Mammary epithelial cell (primary cell): ENCODE measurements around the gene WDR89.

Experiments
- EZH2 ChIP-seq: IDR thresholded peaks from 2 replicates; pipeline ENCODE4 v1.6.1; 2012; ENCODE audit warnings: low read length, inconsistent platforms, borderline replicate concordance
- TF ChIP-seq, protein P1 (sequence below), 2 donors: IDR thresholded peaks in 1 of 2; conservative IDR thresholded peaks in 1 of 2; 2 replicates each; pipeline ENCODE4 v1.5.1; 2011 to 2012; ENCODE audit warnings: inconsistent platforms in 2 of 2, low read length in 2 of 2, mild to moderate bottlenecking in 2 of 2, control low read depth in 1 of 2, low read depth in 1 of 2; ENCODE audit not compliant: insufficient read depth in 1 of 2; ENCODE audit errors: extremely low read depth in 1 of 2

DNA sequence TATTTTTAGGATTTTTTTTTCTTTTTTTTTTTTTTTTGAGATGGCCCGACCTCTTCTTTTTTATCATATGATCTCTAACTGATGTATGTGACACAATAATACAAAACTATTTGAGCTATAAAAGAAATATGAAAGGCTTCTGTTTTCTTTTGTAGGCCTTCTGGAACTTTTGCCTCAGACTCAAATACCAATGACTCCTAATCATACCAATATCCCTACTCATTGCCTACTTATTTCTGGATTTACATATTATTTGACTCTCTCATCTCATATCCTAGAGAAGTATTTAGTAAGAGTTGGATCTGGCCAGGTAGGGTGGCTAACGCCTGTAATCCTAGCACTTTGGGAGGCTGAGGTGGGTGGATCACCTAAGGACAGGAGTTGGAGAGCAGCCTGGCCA lies 12.7 kb upstream of the WDR89 start:
- TF ChIP-seq, protein P1, sequence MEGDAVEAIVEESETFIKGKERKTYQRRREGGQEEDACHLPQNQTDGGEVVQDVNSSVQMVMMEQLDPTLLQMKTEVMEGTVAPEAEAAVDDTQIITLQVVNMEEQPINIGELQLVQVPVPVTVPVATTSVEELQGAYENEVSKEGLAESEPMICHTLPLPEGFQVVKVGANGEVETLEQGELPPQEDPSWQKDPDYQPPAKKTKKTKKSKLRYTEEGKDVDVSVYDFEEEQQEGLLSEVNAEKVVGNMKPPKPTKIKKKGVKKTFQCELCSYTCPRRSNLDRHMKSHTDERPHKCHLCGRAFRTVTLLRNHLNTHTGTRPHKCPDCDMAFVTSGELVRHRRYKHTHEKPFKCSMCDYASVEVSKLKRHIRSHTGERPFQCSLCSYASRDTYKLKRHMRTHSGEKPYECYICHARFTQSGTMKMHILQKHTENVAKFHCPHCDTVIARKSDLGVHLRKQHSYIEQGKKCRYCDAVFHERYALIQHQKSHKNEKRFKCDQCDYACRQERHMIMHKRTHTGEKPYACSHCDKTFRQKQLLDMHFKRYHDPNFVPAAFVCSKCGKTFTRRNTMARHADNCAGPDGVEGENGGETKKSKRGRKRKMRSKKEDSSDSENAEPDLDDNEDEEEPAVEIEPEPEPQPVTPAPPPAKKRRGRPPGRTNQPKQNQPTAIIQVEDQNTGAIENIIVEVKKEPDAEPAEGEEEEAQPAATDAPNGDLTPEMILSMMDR (conservative IDR thresholded peaks at IDR 0.05 in 1 of 2, IDR thresholded peaks at IDR 0.05 in 1 of 2; ENCODE audit: extremely low read depth in 1 of 2, insufficient read depth in 1 of 2, low read depth in 1 of 2, low read length in 2 of 2) = no peak
- no peak for TF ChIP-seq EZH2
